HT-29 (cell line): ENCODE data around the gene ANKRD29. TPM values are rescaled to one million over a fixed set of nuclear protein-coding genes. Genes with fewer than 3 reads are reported as not detected.
"Not testable (repeated sequence)": the region's sequence is repeated elsewhere in the genome, so short reads cannot be mapped to it uniquely, and the experiment has no call there.

Experiments
- DNase-seq: peaks from one replicate; pipeline ENCODE4 v3.0.0-alpha.2; 2015; ENCODE audit warnings: low spot score
- total RNA-seq: library from RNA; depleted of rRNA; stranded (reverse); fragments of >200 nt; shearing (Covaris generic); gene quantifications from 2 replicates; pipeline ENCODE4 v1.2.3, GENCODE V29; 2014

Gene ANKRD29
- total RNA-seq, 1 experiment from 2014 or later = 3.1 TPM

GRCh38 chr18:23645568-23646175 lies 17.0 kb downstream of the ANKRD29 start:
- DNase-seq = no peak

- no peak for DNase-seq
These were observed 18.8 kb downstream of the ANKRD29 start for GRCh38 chr18:23643815-23644490.

- no peak for DNase-seq
These were observed 20.6 kb downstream of the ANKRD29 start for GRCh38 chr18:23641937-23642666.

GRCh38 chr18:23641143-23641720 lies 21.5 kb downstream of the ANKRD29 start:
- DNase-seq = no peak

GRCh38 chr18:23640052-23640451 lies 22.7 kb downstream of the ANKRD29 start:
- no peak for DNase-seq

- DNase-seq = not testable (repeated sequence)
These were observed 26.3 kb downstream of the ANKRD29 start for GRCh38 chr18:23636433-23636832.

GRCh38 chr18:23636071-23636399 lies 26.7 kb downstream of the ANKRD29 start:
- no peak for DNase-seq

- peak; percentile 36 for DNase-seq
These were observed 27.2 kb downstream of the ANKRD29 start for GRCh38 chr18:23635283-23636070.

- DNase-seq = no peak
These were observed 28.0 kb downstream of the ANKRD29 start for GRCh38 chr18:23634692-23635091.

GRCh38 chr18:23632615-23633014 lies 30.1 kb downstream of the ANKRD29 start:
- DNase-seq = no peak

GRCh38 chr18:23631746-23632145 lies 31.0 kb downstream of the ANKRD29 start:
- no peak for DNase-seq

- DNase-seq = no peak
These were observed 31.4 kb downstream of the ANKRD29 start for GRCh38 chr18:23631312-23631711.

- DNase-seq = peak; percentile 71
These were observed 33.2 kb downstream of the ANKRD29 start for GRCh38 chr18:23629444-23629946.

- no peak for DNase-seq
These were observed 34.7 kb downstream of the ANKRD29 start for GRCh38 chr18:23627970-23628369.

GRCh38 chr18:23627321-23627720 lies 35.4 kb downstream of the ANKRD29 start:
- peak; percentile 81 for DNase-seq

- DNase-seq = peak; percentile 20
These were observed 36.0 kb downstream of the ANKRD29 start for GRCh38 chr18:23626451-23627279.

GRCh38 chr18:23623040-23623439 lies 39.7 kb downstream of the ANKRD29 start:
- DNase-seq = no peak

GRCh38 chr18:23619388-23619881 lies 43.3 kb downstream of the ANKRD29 start:
- DNase-seq = no peak

GRCh38 chr18:23618862-23619387 lies 43.8 kb downstream of the ANKRD29 start:
- DNase-seq = no peak

- no peak for DNase-seq
These were observed 45.2 kb downstream of the ANKRD29 start for GRCh38 chr18:23617412-23618014.
